ENCODE results near the gene ATR. TPM values are rescaled to one million over a fixed set of nuclear protein-coding genes. Genes with fewer than 3 reads are reported as not detected.

The ATR gene
- total and polyA plus RNA-seq, 2 of the 4 experiments (the other 2 are of a cell fraction): 9.5 to 28.0 TPM

DNA sequence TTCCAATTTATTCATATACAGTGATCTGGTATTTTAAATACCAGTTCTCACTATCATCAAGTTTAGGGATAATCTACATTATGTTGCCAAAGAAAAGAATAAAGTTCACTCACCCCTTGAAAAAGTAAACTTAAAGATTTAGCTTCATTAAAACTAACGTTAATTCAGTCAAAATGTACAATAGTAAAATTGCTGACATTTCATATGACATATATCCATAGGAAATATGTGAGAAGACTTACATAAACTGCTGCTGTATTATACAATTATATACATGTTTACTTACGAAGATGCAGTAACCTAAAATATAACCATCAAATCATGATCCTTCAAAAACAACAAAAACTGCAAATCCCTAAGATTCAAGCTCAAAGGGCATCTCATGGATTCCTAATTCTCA lies 44.0 kb downstream of the ATR start:
- Histone ChIP-seq H3K4me3 (ENCODE audit: insufficient read depth, low read depth, low read length) (no peak overlapping the region), H3K4ac (ENCODE audit: low read depth, low read length) (no peak overlapping the region), H4K8ac (ENCODE audit: low read depth in 2 of 2, low read length in 2 of 2) (no peak overlapping the region), H2AK5ac (ENCODE audit: low read depth, low read length) (no peak overlapping the region), H4K5ac (ENCODE audit: low read depth, low read length) (no peak overlapping the region), H2BK5ac (ENCODE audit: low read depth, low read length, poor library complexity, severe bottlenecking) (no peak overlapping the region), H3K27me3 (ENCODE audit: control insufficient read depth, insufficient read depth, low read length) (no peaks in the 10 kb centered on the region), H3K56ac (ENCODE audit: extremely low read depth, insufficient read depth, low read length) (no peak overlapping the region), H3K14ac (replicated peaks; ENCODE audit: low read depth, low read length) (no peak overlapping the region), H3K27ac (ENCODE audit: insufficient read depth, low read length) (no peak overlapping the region), H3K79me1 (ENCODE audit: low read depth in 1 of 2, low read length in 2 of 2) (no peaks in the 10 kb centered on the region), H3K23ac (ENCODE audit: low read depth, low read length) (no peak overlapping the region), H4K91ac (ENCODE audit: insufficient read depth, low read depth, low read length) (no peak overlapping the region), H3K9me1 (ENCODE audit: insufficient read depth, low read length) (no peaks in the 10 kb centered on the region), H4K20me1 (ENCODE audit: insufficient read depth, low read length) (no peaks in the 10 kb centered on the region), H3K4me2 (ENCODE audit: low read depth, low read length) (no peak overlapping the region), H2BK20ac (ENCODE audit: low read depth, low read length) (no peak overlapping the region), H2BK120ac (ENCODE audit: low read depth, low read length) (no peak overlapping the region), H3K36me3 (ENCODE audit: control insufficient read depth, insufficient read depth, low read length) (peaks cover 8% of the 10 kb centered on the region), H3K18ac (ENCODE audit: low read depth, low read length) (no peak overlapping the region), H2AFZ (replicated peaks; ENCODE audit: low read length, poor library complexity) (no peak overlapping the region), H3K9ac (ENCODE audit: low read depth, low read length) (no peak overlapping the region), H2AK9ac (replicated peaks; ENCODE audit: low read depth, low read length, poor library complexity) (no peak overlapping the region), H3K9me3 (ENCODE audit: control insufficient read depth, insufficient read depth, low read length) (no peaks in the 10 kb centered on the region), H2BK15ac (ENCODE audit: low read depth, low read length) (no peak overlapping the region), H3K4me1 (ENCODE audit: control insufficient read depth, insufficient read depth, low read length) (no peaks in the 10 kb centered on the region)
- no peak for DNase-seq
- CTCF ChIA-PET: interaction anchor here (0.6 kb wide), 1 partner anchor 990 kb away, joined by 3 read pairs; no protein-coding TSS in a partner anchor
- in situ Hi-C loops (cut with MboI; ENCODE audit: low sequenced_read_pairs) (no loop called here), dilution Hi-C loops (cut with HindIII; ENCODE audit: low sequenced_read_pairs, unreplicated experiment) (no loop called here), intact Hi-C loops (cut with micrococcal nuclease) (no loop called here)
- POLR2A ChIA-PET (ENCODE audit: unreplicated experiment): no interaction called here
- TF ChIP-seq SMC3 (IDR thresholded peaks at IDR 0.05; ENCODE audit: low read depth, low read length) (no peak), CHD1 (IDR thresholded peaks at IDR 0.05; ENCODE audit: low read depth, low read length) (no peak), RCOR1 (IDR thresholded peaks at IDR 0.05; ENCODE audit: insufficient replicate concordance, low read length) (no peak)
- BruUV-seq (replicated peaks): no TSS peak
- no peak for ATAC-seq (ENCODE audit: low read depth)
- no CpG with 5 or more reads among the region's 2 CpGs for WGBS, 2 experiments (ENCODE audit: extremely low coverage in 2 of 2, insufficient read length in 1 of 2)
